Trophoblast cell (in vitro differentiated cells and primary cell): ENCODE measurements around the gene HLCS.
"Not testable (repeated sequence)": the region's sequence is repeated elsewhere in the genome, so short reads cannot be mapped to it uniquely, and the experiment has no call there.

Experiments used
- DNase-seq, 2 donors: peaks; one replicate each; pipeline ENCODE4 v3.0.0-alpha.2; 2016
- H2AFZ ChIP-seq: 2 replicates; pipeline ENCODE4 v1.6.1; 2013; ENCODE audit warnings: low read length, moderate library complexity, mild to moderate bottlenecking; ENCODE audit not compliant: insufficient read depth, poor library complexity
- H2AK5ac ChIP-seq: 2 replicates; pipeline ENCODE4 v1.6.1; 2013; ENCODE audit warnings: mild to moderate bottlenecking, low read length
- H2BK120ac ChIP-seq: 2 replicates; pipeline ENCODE4 v1.6.1; 2013; ENCODE audit warnings: low read length, mild to moderate bottlenecking, moderate library complexity; ENCODE audit not compliant: insufficient read depth, poor library complexity
- H2BK12ac ChIP-seq: 2 replicates; pipeline ENCODE4 v1.6.1; 2013; ENCODE audit warnings: mild to moderate bottlenecking, low read length, moderate library complexity
- H2BK5ac ChIP-seq: 2 replicates; pipeline ENCODE4 v1.6.1; 2013; ENCODE audit warnings: low read length, low read depth, moderate library complexity, mild to moderate bottlenecking; ENCODE audit not compliant: poor library complexity
- H3K14ac ChIP-seq: 2 replicates; pipeline ENCODE4 v1.6.1; 2013; ENCODE audit warnings: mild to moderate bottlenecking, low read length
- H3K18ac ChIP-seq: 2 replicates; pipeline ENCODE4 v1.6.1; 2013; ENCODE audit warnings: mild to moderate bottlenecking, low read length
- H3K23ac ChIP-seq: 2 replicates; pipeline ENCODE4 v1.6.1; 2013; ENCODE audit warnings: low read length
- H3K27ac ChIP-seq: 2 replicates; pipeline ENCODE4 v1.5.1; 2013; ENCODE audit warnings: low read depth, mild to moderate bottlenecking, inconsistent platforms, low read length, moderate library complexity
- H3K27me3 ChIP-seq: 2 replicates; pipeline ENCODE4 v1.6.1; 2013; ENCODE audit warnings: inconsistent platforms, mild to moderate bottlenecking, low read length, moderate library complexity; ENCODE audit not compliant: insufficient read depth
- H3K36me3 ChIP-seq, 2 experiments: 1 replicate in 1 of 2; 2 replicates in 1 of 2; pipeline ENCODE4 v1.6.1; 2013; ENCODE audit warnings: low read length in 2 of 2, mild to moderate bottlenecking in 2 of 2, moderate library complexity in 1 of 2; ENCODE audit not compliant: insufficient read depth in 2 of 2, control insufficient read depth in 1 of 2
- H3K4ac ChIP-seq: 2 replicates; pipeline ENCODE4 v1.6.1; 2013; ENCODE audit warnings: low read depth, mild to moderate bottlenecking, low read length, moderate library complexity
- H3K4me1 ChIP-seq, 2 experiments: 1 replicate in 1 of 2; 2 replicates in 1 of 2; pipeline ENCODE4 v1.6.1; 2013; ENCODE audit warnings: low read length in 2 of 2, mild to moderate bottlenecking in 2 of 2, moderate library complexity in 1 of 2; ENCODE audit not compliant: insufficient read depth in 2 of 2, control insufficient read depth in 1 of 2
- H3K4me2 ChIP-seq: 2 replicates; pipeline ENCODE4 v1.6.1; 2013; ENCODE audit warnings: inconsistent platforms, mild to moderate bottlenecking, low read length, moderate library complexity
- H3K4me3 ChIP-seq: 2 replicates; pipeline ENCODE4 v1.5.1; 2013; ENCODE audit warnings: mild to moderate bottlenecking, low read depth, low read length, inconsistent platforms
- H3K79me1 ChIP-seq: one replicate; pipeline ENCODE4 v1.6.1; 2013; ENCODE audit warnings: low read length
- H3K79me2 ChIP-seq: 2 replicates; pipeline ENCODE4 v1.6.1; 2013; ENCODE audit warnings: low read length, mild to moderate bottlenecking; ENCODE audit not compliant: control insufficient read depth, insufficient read depth, poor library complexity
- H3K9ac ChIP-seq: 2 replicates; pipeline ENCODE4 v1.6.1; 2013; ENCODE audit warnings: mild to moderate bottlenecking, low read length
- H3K9me3 ChIP-seq: 2 replicates; pipeline ENCODE4 v1.6.1; 2013; ENCODE audit warnings: low read depth, mild to moderate bottlenecking, control low read depth, inconsistent platforms, low read length; ENCODE audit not compliant: insufficient read depth
- H4K12ac ChIP-seq: 2 replicates; pipeline ENCODE4 v1.6.1; 2013; ENCODE audit warnings: low read depth, mild to moderate bottlenecking, low read length, moderate library complexity
- H4K8ac ChIP-seq: 2 replicates; pipeline ENCODE4 v1.6.1; 2013; ENCODE audit warnings: low read depth, mild to moderate bottlenecking, low read length, moderate library complexity
- H4K91ac ChIP-seq: one replicate; pipeline ENCODE4 v1.6.1; 2013; ENCODE audit warnings: low read depth, mild to moderate bottlenecking, low read length, moderate library complexity
- WGBS: extraction: QIAGEN DNeasy Blood & Tissue Kit; methylation state at CpG from one replicate; pipeline ENCODE4 v1.1.7; 2013; ENCODE audit warnings: missing lambda C conversion rate; ENCODE audit not compliant: insufficient read length, insufficient coverage; ENCODE audit errors: extremely low coverage; 5-methylcytosine and 5-hydroxymethylcytosine counted together

The HLCS gene

DNA sequence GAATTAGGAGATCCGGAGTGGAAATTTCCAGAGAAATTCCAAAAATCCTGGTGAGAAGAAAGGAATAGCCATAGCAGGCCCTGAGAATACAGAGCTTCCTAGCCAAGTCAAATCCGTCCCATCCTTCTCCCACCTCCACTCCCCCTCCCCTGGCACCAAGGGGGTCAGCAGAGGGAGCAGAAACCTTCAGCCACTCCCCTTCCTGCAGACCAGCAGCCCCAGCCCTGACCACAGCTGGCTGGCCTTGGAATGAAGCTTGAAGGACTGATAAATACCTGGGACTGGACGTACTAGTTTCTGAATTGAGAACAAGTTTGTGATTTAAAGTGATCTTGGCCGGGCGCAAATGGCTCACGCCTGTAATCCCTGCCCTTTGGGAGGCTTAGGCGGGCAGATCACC, 26.2 kb upstream of the HLCS start:
- peaks cover 3% of the 10 kb centered on the region for H3K79me2 ChIP-seq
- no peaks in the 10 kb centered on the region for H3K36me3 ChIP-seq
- no peaks in the 10 kb centered on the region for H3K27me3 ChIP-seq
- no peak overlapping the region for H3K4me2 ChIP-seq
- peaks cover 5% of the 10 kb centered on the region for H3K79me1 ChIP-seq
- H3K18ac ChIP-seq, result no peak overlapping the region
- no peak overlapping the region for H3K27ac ChIP-seq
- H2BK120ac ChIP-seq, result no peak overlapping the region
- peak; percentile 19 to 73 for DNase-seq
- H2AFZ ChIP-seq, result no peak overlapping the region
- no peak overlapping the region for H3K4me3 ChIP-seq
- no peak overlapping the region for H3K14ac ChIP-seq
- H2AK5ac ChIP-seq, result no peak overlapping the region
- H3K4ac ChIP-seq, result no peak overlapping the region
- H3K9ac ChIP-seq, result no peak overlapping the region
- H2BK12ac ChIP-seq, result no peak overlapping the region
- H4K91ac ChIP-seq, result no peak overlapping the region
- no CpG with 5 or more reads among the region's 7 CpGs for WGBS
- no peak overlapping the region for H4K12ac ChIP-seq
- H3K9me3 ChIP-seq, result peaks cover 2% of the 10 kb centered on the region
- no peak overlapping the region for H3K23ac ChIP-seq
- H3K4me1 ChIP-seq, result peaks cover 6 to 11% of the 10 kb centered on the region in 2 experiments
- H2BK5ac ChIP-seq, result no peak overlapping the region
- H4K8ac ChIP-seq, result no peak overlapping the region

DNA sequence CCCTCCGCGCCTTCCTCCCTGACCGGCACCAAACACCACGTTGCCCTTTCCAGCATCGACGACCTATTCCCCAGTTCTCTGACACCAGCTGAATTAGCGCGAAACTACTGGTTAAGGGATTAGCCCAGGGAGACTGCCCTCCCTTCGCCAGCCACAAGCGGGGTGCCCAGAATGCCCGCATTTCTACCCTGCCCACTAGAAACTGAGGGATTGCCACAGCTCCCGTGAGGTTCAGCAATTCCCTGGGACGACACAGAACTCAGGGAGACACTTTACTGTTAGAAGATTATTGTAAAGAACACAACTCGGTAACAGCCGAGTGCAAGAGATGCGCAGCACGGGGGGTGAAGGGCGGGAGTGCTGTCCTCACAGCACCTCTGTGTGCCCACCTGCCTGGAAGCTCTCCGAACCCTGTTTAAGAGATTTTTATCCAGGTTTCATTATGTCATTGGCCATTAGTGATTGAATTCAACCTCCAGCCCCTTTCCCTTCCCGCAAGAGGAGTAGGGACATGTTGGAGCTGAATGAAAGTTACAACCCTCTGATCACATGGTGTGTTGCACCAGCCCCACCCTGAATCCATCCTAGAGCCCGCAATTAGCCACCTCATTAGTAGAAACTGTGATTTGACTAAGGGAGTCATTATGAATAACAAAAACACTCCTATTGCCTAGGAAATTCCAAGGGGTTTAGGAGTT, 24.2 kb upstream of the HLCS start:
- H2AK5ac ChIP-seq, result no peak overlapping the region
- H2BK12ac ChIP-seq, result no peak overlapping the region
- H3K18ac ChIP-seq, result no peak overlapping the region
- no peak overlapping the region for H3K4ac ChIP-seq
- H3K9me3 ChIP-seq, result no peaks in the 10 kb centered on the region
- H2BK5ac ChIP-seq, result no peak overlapping the region
- no peak for DNase-seq
- no CpG with 5 or more reads among the region's 21 CpGs for WGBS
- peak overlapping the region; percentile 24 for H3K9ac ChIP-seq
- peaks cover 5% of the 10 kb centered on the region for H3K79me1 ChIP-seq
- no peak overlapping the region for H2BK120ac ChIP-seq
- H3K36me3 ChIP-seq, result no peaks in the 10 kb centered on the region
- peaks cover 3% of the 10 kb centered on the region for H3K79me2 ChIP-seq
- peak overlapping the region; percentile 92 for H3K4me2 ChIP-seq
- peak overlapping the region; percentile 17 for H4K12ac ChIP-seq
- peak overlapping the region; percentile 34 for H4K8ac ChIP-seq
- peak overlapping the region; percentile 84 for H3K4me3 ChIP-seq
- H3K4me1 ChIP-seq, result peaks cover 6 to 11% of the 10 kb centered on the region in 2 experiments
- no peak overlapping the region for H3K27ac ChIP-seq
- H3K14ac ChIP-seq, result peak overlapping the region; percentile 10
- peak overlapping the region; percentile 13 for H2AFZ ChIP-seq
- H3K27me3 ChIP-seq, result no peaks in the 10 kb centered on the region
- H3K23ac ChIP-seq, result no peak overlapping the region
- H4K91ac ChIP-seq, result no peak overlapping the region

DNA sequence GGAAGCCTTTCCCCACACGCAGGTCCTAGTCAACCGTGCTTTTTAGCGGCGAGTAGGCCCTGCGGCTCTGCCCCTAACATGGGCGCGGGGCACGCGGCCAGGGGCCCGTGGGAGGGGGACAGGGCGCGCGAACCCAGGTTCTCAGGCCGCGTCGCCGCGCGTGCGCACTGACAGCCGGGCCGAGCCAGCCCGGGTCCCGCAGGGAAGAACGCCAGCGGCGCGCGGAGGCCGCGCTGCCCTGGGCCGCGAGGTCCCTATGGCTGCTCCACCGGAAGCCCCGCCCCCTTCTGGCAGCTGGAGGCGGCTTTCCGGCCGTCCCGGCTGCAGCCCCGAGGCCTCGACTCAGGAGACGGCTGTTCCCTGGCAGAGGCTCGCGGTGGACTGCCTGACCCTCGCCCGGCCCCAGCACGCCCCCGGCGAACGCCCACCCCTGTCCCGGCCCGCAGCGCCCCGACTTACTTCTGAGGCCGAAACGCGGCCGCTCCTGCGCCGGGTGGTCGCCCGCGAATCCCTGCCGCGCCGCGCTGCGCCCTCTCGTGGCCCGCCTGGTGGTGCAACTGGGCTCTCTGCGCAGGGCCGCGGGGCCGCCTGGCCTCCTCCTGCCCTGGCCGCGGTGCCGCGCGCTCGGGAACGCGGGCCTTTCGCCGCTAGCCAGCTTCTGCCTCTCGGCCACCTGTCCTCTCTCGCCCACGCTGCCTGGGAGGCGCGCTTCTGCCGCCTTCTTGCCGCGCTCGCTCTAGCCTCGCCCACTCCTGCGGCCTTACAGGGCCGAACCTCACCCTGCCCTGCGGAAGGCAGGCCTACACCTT, 23.4 kb upstream of the HLCS start:
- Histone ChIP-seq H3K18ac (peak overlapping the region; percentile 87), H3K14ac (peak overlapping the region; percentile 93)

DNA sequence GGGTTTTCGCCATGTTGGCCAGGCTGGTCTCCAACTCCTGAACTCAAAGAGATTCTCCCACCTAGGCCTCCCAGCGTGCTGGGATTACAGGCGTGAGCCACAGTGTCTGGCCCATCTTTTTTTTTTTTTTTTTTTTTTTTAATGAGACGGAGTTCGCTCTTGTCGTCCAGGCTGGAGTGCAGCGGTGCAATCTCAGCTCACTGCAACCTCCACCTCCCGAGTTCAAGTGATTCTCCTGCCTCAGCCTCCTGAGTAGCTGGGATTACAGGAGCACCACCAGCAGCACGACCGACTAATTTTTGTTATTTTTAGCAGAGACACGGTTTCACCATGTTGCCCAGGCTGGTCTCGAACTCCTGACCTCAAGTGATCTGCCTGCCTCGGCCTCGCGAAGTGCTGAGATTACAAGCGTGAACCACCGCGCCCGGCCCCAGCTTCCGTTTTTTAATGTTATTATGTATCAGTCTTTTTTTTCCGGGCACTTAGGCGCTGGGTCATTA, 22.8 kb upstream of the HLCS start:
- H3K14ac ChIP-seq, result peak overlapping the region; percentile 93
- peak overlapping the region; percentile 84 for H4K91ac ChIP-seq
- H4K12ac ChIP-seq, result peak overlapping the region; percentile 95
- H3K9ac ChIP-seq, result peak overlapping the region; percentile 57
- H2BK5ac ChIP-seq, result peak overlapping the region; percentile 72
- peak overlapping the region; percentile 57 for H3K27ac ChIP-seq
- H3K18ac ChIP-seq, result peak overlapping the region; percentile 87
- not testable (repeated sequence) for H3K23ac ChIP-seq, H3K79me1 ChIP-seq, H3K9me3 ChIP-seq, H2AK5ac ChIP-seq, H3K27me3 ChIP-seq, H2BK12ac ChIP-seq, H3K36me3 ChIP-seq, DNase-seq, H3K79me2 ChIP-seq
- H4K8ac ChIP-seq, result peak overlapping the region; percentile 100
- peak overlapping the region; percentile 54 for H2BK120ac ChIP-seq
- H2AFZ ChIP-seq, result peak overlapping the region; percentile 99
- H3K4me3 ChIP-seq, result peak overlapping the region; percentile 50
- peaks cover 2 to 11% of the 10 kb centered on the region in 2 experiments for H3K4me1 ChIP-seq
- peak overlapping the region; percentile 77 for H3K4ac ChIP-seq
- H3K4me2 ChIP-seq, result peak overlapping the region; percentile 92
- WGBS, result no CpG with 5 or more reads among the region's 22 CpGs

More for the DNA sequence above, 23.4 kb upstream of the HLCS start:
- Histone ChIP-seq H4K8ac (peak overlapping the region; percentile 100), H3K79me2 (peaks cover 3% of the 10 kb centered on the region), H3K9me3 (no peaks in the 10 kb centered on the region), H2BK120ac (peak overlapping the region; percentile 77), H2BK5ac (peak overlapping the region; percentile 72), H3K36me3 (no peaks in the 10 kb centered on the region), H3K4me2 (peak overlapping the region; percentile 92), H3K4me3 (peak overlapping the region; percentile 84), H3K9ac (peak overlapping the region; percentile 74), H3K79me1 (peaks cover 5% of the 10 kb centered on the region), H3K23ac (no peak overlapping the region), H4K12ac (peak overlapping the region; percentile 95), H3K27ac (peak overlapping the region; percentile 68), H3K27me3 (no peaks in the 10 kb centered on the region), H3K4me1 (peaks cover 6 to 11% of the 10 kb centered on the region in 2 experiments), H2AFZ (peak overlapping the region; percentile 99), H4K91ac (peak overlapping the region; percentile 84), H3K4ac (peak overlapping the region; percentile 77), H2BK12ac (no peak overlapping the region), H2AK5ac (no peak overlapping the region)
- WGBS, result no CpG with 5 or more reads among the region's 97 CpGs
- DNase-seq, result peak; percentile 93 to 94
